Epithelial cell of prostate (primary cell): ENCODE results near the gene BHMT2.
A peak's percentile ranks its signal among the peaks of the same experiment; 100 is the strongest.

ENCODE experiments used
- DNase-seq: peaks from one replicate; pipeline ENCODE4 v3.0.0-alpha.2; 2011; ENCODE audit warnings: low read depth, low spot score
- H3K27ac ChIP-seq: fragments of 450-650 bp; 2 replicates; pipeline ENCODE4 v1.5.1; 2017; ENCODE audit warnings: mild to moderate bottlenecking

Gene BHMT2

DNA sequence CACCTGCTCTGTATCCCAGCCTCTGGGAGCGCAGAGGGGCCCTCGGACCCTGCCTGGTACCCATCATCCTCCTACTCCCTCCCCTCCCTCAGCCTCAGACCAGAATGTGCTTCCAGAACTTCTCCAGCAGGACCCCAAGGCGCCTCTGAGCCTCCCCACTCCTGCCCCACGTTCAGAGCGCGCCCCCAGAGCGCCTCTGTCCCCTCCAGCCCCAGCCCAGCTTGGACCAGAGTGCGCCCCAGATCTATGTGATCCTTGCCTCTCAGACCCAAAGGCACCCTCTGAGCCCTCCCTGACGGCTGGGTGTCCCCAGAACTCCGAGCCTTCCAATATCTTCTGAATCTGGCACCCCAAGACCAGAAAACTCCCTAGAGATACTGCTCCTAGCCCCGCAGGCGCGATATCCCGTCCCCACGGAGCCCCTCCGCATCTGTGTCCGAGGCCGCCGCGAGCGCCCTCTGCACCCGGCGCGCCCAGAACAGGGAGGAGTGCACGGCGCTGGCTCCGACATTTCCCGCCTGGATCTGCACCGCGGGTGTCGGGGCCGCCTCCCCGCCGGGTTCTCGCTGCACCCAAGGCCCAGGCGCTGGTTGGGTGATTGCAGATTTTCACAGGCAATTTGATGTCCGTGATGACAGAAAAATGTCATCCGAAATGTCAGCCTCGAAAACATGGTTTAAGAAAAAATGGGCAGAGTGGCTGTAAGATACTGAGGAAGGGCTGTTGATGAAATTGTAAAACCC, 42.6 kb downstream of the BHMT2 start:
- H3K27ac ChIP-seq: no peak overlapping the region
- DNase-seq: no peak

DNA sequence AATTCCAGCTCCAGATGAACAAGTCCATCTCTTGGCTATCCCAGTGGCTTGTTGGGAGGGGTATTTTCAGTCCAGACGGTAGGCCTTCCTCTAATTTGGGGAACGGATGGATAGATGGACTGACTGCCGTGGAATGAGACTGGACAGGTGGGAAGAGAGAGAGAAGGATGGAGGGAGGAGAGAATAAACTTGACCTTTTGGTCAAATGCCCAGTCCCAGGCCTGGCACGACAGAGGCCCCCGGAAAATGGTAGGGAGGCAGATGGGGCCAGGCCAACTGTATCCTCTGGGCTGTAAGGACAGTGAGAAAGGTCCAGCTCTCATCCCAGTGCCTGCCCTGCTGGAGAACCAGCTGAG, 43.1 kb downstream of the BHMT2 start:
- no peak for DNase-seq
- no peak overlapping the region for H3K27ac ChIP-seq

DNA sequence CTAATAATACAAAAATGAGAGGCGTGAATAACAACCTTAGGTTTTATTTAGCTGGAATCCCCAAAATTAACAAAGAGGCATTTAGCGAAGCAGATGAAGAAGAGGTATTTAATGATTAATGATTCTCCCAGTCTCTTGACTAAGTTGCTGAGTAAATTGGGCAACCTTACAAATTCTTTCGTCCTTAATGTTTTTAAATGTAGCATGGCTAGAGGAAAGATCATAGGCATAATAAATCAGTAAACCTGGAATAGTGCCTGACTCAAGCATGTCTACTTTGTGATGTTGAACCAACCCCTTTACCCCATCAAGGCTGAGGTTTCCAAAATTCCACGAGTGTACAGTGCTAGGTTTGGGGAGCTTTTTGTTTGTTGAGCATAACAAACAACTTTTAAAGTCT, 49.9 kb downstream of the BHMT2 start:
- H3K27ac ChIP-seq: no peak overlapping the region
- DNase-seq: no peak

DNA sequence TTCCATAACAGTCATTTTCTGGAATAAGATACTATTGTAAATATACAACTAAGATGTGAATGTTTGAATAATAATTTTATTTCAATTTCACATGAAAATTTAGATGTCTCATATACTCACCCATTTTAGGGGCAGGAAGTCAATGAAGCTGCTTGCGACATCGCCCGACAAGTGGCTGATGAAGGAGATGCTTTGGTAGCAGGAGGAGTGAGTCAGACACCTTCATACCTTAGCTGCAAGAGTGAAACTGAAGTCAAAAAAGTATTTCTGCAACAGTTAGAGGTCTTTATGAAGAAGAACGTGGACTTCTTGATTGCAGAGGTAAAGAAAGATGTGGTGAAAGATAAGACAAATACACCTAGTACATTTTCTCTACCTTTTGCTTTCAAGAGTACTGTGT, 50.7 kb downstream of the BHMT2 start:
- no peak for DNase-seq
- no peak overlapping the region for H3K27ac ChIP-seq

DNA sequence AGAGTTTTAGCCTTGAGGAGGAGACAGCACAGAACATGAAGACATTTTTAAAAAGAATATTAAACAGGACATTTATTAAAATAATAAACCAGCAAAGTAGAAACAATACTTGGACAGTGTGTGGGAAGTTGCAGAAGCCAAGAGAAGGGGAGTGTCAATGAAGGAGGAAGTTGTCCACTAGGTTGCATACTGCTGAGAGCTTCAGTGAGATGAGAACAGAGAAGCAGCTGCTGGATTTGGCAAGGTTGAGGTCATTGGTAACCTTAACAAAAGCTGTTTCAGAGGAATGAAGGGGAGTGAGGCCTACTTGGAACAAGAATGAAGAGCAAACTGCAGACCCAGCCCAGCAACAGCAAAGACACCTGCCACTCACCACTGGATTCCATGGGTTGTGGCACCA, 53.4 kb downstream of the BHMT2 start:
- H3K27ac ChIP-seq: no peak overlapping the region
- no peak for DNase-seq

DNA sequence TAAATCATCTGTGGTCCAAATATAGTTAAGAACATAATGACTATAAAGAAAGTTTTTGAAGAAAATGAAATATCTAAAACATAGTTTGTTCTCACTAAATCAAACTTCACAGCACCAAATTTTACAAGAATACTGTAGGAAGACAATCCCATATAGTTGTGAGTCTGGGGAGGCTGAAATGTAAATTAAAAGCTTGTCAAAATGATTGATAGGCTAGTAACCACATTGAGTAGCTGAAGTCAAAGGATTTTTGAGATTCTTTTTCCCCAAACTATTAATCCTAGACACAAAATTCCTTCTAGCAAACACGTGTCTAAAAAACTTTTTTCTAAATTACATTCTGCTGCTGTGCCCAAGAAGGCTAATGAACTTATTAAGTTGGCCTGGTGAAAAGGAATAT, 55.0 kb downstream of the BHMT2 start:
- no peak overlapping the region for H3K27ac ChIP-seq
- DNase-seq: no peak

DNA sequence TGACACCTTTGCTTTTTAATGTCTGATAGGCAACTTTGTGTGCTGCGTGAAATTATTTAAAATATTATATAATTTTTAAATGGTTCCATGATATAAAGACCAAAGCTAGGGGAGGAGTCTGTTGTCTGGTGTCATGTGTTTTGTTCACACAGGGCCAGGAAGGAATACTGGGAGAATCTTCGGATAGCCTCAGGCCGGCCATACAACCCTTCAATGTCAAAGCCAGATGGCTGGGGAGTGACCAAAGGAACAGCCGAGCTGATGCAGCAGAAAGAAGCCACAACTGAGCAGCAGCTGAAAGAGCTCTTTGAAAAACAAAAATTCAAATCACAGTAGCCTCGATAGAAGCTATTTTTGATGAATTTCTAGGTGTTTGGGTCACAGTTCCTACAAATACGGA, 61.2 kb downstream of the BHMT2 start:
- H3K27ac ChIP-seq: no peak overlapping the region
- no peak for DNase-seq

DNA sequence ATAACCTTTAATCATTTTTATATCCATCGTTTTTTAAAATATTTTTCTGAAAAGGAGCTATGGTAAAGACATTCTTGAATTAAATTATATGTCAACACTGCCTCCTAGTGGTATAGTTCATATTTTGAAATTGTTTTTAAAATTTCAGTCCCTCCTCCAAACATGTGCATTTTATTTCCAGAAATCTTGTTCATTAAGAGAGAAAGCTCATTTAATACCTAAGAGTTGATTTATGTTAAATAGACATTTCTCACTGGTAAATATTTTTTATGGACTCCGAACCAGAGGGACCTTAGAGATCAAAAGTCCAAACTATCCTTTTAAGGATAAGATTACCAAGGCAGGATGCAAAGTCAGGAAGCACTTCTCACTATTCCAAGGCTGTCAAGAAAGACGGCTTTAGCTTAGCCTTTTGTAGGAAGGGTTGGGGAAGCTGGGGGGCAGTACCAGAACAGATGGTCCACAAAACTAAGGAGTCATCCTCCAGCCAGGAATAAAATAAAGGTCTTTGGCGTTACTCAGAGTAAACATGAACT, 63.6 kb downstream of the BHMT2 start:
- DNase-seq: no peak
- peak overlapping the region; percentile 72 for H3K27ac ChIP-seq

DNA sequence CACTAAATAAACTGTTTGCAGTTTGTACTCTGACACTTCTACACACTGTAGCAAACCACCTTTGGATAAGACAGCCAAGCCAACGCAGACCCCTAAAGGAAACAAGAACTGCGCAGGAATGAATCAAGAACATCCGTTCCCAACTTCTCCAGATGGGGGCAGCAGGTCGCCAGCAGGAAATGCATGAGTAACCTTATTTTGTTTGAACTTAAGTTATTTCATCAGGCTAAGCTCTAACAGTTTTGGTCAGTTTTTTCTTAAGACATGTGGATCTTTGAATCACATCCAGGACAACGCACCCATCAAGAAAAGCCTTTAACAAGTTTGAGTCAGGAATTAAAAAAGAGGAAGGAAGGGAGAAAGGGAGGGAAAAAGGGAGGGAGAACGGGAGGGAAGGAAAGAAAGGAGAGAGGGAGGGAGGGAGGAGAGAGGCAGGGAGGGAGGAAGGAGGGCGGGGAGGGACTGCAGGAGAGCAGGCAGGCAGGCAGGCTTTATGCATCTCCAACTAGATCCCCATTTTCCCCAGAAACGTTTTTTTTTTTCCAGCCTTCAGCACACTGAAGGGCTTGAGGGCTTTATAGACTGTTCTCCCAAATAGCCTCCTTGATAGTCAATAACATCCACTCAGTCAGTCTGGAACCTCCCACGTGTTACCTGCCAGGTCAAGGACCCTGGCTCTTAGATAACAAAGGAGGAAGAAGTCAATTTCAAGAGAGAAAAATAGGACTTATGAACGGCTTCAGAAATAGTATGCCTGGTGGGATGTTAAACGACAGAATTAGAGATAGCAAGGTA, 64.3 kb downstream of the BHMT2 start:
- H3K27ac ChIP-seq: peak overlapping the region; percentile 72
- no peak for DNase-seq

DNA sequence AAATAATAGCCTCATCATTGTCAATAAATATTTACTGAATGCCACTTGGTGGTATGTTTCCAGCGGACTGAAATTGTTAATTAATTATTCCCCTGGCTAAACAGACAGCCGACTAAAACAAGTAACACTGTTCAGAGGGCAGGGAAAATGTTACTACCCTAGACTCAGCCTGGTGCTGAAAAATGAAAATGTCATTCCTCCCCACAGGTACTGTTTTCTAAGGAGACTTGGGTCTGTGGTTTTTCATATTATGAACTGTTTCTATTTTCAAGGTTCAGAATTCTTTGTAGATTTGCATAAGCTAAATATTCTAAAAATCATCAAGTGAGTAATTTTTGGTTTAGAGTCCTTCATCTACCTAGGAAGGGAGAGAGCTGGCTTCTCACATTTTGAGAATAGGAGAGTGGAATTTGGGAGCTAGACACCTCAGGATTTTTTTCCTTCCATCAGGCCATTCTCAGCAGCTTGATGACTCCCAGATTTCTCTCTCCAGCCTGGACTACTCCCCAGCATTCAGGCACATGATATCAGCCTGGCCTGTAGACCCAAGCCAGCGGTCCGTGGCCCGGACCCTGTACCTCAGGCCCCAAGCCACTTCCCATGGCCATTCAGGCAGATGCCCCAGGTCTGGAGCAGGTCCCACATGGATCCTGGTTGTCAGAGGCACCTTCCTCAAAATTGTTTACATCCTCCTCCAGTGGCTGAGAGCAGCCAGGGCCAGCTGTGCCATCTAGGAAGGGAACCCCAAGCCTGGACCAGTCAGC, 66.4 kb downstream of the BHMT2 start:
- no peak for DNase-seq
- H3K27ac ChIP-seq: no peak overlapping the region

DNA sequence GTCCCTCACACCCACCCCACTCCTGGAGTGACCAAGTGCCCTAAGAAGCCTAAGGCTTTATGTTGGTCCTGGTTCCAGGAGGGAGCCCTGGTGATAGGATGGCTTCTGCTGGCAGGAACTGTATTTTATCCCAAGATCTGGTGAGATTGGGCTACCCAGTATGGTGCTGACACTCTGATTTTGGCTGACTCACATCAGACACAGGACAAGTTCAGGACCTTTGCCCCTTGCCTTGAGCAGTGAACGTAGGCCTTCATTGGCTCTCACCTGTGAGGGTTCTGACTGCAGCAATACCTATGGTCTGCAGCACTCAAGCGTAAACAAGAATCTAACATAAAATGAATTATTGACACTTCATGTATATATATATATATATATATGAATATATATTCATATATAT, 67.1 kb downstream of the BHMT2 start:
- no peak overlapping the region for H3K27ac ChIP-seq
- no peak for DNase-seq
